HG02571 (cell line): ENCODE measurements around the gene LAMC1.

Source experiments
- ATAC-seq: cut with Tn5 transposase; IDR thresholded peaks from one replicate; pipeline ENCODE4 v1.9.1; 2021; ENCODE audit warnings: mild to moderate bottlenecking, moderate library complexity; ENCODE audit not compliant: unreplicated experiment

Gene LAMC1

GRCh38 chr1:183101841-183102276 lies 78.6 kb downstream of the LAMC1 start:
- ATAC-seq = no peak

- ATAC-seq = no peak
Measured at GRCh38 chr1:183103147-183103546, 79.9 kb downstream of the LAMC1 start.

- ATAC-seq = no peak
Measured at GRCh38 chr1:183103577-183103976, 80.4 kb downstream of the LAMC1 start.

GRCh38 chr1:183105449-183105848 lies 82.2 kb downstream of the LAMC1 start:
- ATAC-seq = no peak

- no peak for ATAC-seq
Measured at GRCh38 chr1:183106166-183106565, 82.9 kb downstream of the LAMC1 start.

- ATAC-seq = no peak
Measured at GRCh38 chr1:183106746-183107145, 83.5 kb downstream of the LAMC1 start.

GRCh38 chr1:183110326-183110880 lies 87.2 kb downstream of the LAMC1 start:
- no peak for ATAC-seq

- no peak for ATAC-seq
Measured at GRCh38 chr1:183114441-183114840, 91.2 kb downstream of the LAMC1 start.

GRCh38 chr1:183116416-183116815 lies 93.2 kb downstream of the LAMC1 start:
- ATAC-seq = no peak

GRCh38 chr1:183121609-183122008 lies 98.4 kb downstream of the LAMC1 start:
- ATAC-seq = no peak

GRCh38 chr1:183124259-183124658 lies 101.0 kb downstream of the LAMC1 start:
- ATAC-seq = no peak

GRCh38 chr1:183125279-183125999 lies 102.2 kb downstream of the LAMC1 start:
- no peak for ATAC-seq

- ATAC-seq = no peak
Measured at GRCh38 chr1:183126000-183126366, 102.8 kb downstream of the LAMC1 start.

- ATAC-seq = no peak
Measured at GRCh38 chr1:183126528-183126927, 103.3 kb downstream of the LAMC1 start.

GRCh38 chr1:183129921-183130690 lies 106.9 kb downstream of the LAMC1 start:
- ATAC-seq = no peak

GRCh38 chr1:183131166-183131565 lies 107.9 kb downstream of the LAMC1 start:
- ATAC-seq = no peak

GRCh38 chr1:183135336-183135735 lies 112.1 kb downstream of the LAMC1 start:
- no peak for ATAC-seq

- no peak for ATAC-seq
Measured at GRCh38 chr1:183137782-183138181, 114.6 kb downstream of the LAMC1 start.

GRCh38 chr1:183138301-183138700 lies 115.1 kb downstream of the LAMC1 start:
- ATAC-seq = no peak

- ATAC-seq = no peak
Measured at GRCh38 chr1:183139281-183139942, 116.2 kb downstream of the LAMC1 start.

- no peak for ATAC-seq
Measured at GRCh38 chr1:183140633-183141032, 117.4 kb downstream of the LAMC1 start.
